NB4 (cell line): ENCODE results near the gene RCL1.
"Not testable (repeated sequence)": the region's sequence is repeated elsewhere in the genome, so short reads cannot be mapped to it uniquely, and the experiment has no call there.

Source experiments
- DNase-seq: peaks from one replicate; pipeline ENCODE4 v3.0.0; 2010; ENCODE audit warnings: low read depth
- H3K4me3 ChIP-seq: one replicate; pipeline ENCODE4 v1.5.1; 2011; ENCODE audit warnings: mild to moderate bottlenecking, low read depth, low read length, moderate library complexity
- MYC ChIP-seq: IDR thresholded peaks from 2 replicates; pipeline ENCODE4 v1.6.1; 2011; ENCODE audit warnings: low read depth, low read length
- POLR2A ChIP-seq: IDR thresholded peaks from 2 replicates; pipeline ENCODE4 v1.6.1; 2011; ENCODE audit warnings: mild to moderate bottlenecking; ENCODE audit not compliant: insufficient read length; ENCODE audit errors: extremely low read depth
- TF ChIP-seq, protein P1 (sequence below): IDR thresholded peaks from one replicate; pipeline ENCODE4 v1.5.1; 2012; ENCODE audit warnings: low read depth, low read length
- TF ChIP-seq, protein P2 (sequence below): IDR thresholded peaks from 2 replicates; pipeline ENCODE4 v1.6.1; 2011; ENCODE audit warnings: low read depth, low read length

Gene RCL1

DNA sequence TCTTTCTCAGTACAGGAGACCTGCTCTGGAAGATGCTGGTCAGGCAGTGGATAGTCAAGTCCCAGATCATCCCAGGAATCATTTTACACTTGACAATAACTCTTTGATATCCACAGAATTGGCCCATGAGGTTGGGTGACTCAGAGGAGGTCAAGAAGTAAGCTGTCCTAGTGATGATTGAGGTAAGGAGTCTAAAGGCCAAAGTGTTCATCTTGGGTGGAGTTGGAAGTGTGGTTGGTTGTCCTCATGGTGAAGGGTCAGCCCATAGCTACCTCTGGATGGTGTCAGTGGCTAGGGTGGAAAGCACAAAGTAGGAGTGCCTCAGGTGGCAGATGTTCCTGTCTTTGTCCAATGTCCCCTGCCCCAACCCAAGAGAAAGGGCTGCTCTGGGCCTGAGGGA is 24.1 kb upstream of the RCL1 start:
- TF ChIP-seq, protein P1, sequence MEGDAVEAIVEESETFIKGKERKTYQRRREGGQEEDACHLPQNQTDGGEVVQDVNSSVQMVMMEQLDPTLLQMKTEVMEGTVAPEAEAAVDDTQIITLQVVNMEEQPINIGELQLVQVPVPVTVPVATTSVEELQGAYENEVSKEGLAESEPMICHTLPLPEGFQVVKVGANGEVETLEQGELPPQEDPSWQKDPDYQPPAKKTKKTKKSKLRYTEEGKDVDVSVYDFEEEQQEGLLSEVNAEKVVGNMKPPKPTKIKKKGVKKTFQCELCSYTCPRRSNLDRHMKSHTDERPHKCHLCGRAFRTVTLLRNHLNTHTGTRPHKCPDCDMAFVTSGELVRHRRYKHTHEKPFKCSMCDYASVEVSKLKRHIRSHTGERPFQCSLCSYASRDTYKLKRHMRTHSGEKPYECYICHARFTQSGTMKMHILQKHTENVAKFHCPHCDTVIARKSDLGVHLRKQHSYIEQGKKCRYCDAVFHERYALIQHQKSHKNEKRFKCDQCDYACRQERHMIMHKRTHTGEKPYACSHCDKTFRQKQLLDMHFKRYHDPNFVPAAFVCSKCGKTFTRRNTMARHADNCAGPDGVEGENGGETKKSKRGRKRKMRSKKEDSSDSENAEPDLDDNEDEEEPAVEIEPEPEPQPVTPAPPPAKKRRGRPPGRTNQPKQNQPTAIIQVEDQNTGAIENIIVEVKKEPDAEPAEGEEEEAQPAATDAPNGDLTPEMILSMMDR: no peak
- TF ChIP-seq POLR2A (no peak), MYC (no peak)
- TF ChIP-seq, protein P2, sequence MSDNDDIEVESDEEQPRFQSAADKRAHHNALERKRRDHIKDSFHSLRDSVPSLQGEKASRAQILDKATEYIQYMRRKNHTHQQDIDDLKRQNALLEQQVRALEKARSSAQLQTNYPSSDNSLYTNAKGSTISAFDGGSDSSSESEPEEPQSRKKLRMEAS: no peak
- H3K4me3 ChIP-seq: no peak overlapping the region
- no peak for DNase-seq

DNA sequence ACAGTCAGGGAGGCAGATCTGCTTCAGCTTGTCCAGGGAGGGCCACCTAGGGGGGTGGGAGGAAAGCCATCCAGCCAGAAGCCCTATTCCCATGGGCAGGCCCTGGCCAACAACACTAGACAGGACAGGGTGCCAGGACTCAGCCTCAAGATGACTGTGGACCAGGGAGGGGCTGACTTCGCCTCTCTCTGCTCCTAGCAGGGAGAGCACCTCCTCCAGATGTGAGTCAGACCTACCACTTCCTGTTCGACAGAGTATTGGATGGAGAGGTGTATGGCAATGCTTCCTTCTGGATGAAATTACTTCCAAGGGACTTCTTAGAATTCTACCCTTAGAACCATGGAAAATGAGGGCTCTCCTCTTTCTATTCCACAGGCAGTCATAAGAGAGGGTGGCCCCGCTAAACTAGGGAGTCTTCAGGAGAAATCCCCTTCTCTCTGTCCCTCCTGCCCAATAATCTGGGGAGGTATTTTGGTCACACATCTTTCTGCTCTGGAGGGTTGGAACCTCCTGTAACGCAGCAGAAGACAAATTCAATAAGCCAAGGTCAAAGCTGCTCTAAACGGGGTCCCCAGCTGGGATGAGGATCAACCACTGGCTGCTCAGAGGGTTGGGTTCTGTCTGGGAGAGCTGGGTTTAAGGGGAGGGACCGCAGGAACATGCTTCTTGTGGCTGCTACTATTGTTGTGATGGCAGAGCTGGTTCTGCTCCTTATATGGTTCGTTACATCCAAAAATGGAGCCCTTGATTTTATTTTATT is 23.2 kb upstream of the RCL1 start:
- peak; percentile 81 for DNase-seq
- H3K4me3 ChIP-seq: no peak overlapping the region
- TF ChIP-seq POLR2A (no peak), MYC (no peak)
- TF ChIP-seq, protein P1: no peak
- TF ChIP-seq, protein P2: no peak

DNA sequence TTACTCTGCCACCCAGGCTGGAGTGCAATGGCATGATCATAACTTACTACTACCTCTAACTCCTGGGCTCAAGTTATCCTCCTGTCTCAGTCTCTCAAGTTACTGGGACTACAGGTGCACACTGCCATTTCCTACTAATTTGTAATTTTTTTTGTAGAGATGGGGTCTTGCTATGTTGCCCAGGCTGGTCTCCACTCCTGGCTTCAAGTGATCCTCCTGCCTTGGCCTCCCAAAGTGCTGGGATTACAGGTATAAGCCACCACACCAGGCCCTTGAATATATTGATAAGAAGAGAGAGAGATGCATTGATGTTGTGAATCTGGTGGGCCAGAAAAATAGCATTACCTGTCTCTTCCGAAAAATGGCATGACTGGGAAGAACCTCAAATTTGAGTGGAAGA is 21.0 kb upstream of the RCL1 start:
- H3K4me3 ChIP-seq: no peak overlapping the region
- DNase-seq: no peak
- TF ChIP-seq, protein P1: no peak
- TF ChIP-seq MYC: no peak
- no peak for TF ChIP-seq POLR2A
- TF ChIP-seq, protein P2: no peak

DNA sequence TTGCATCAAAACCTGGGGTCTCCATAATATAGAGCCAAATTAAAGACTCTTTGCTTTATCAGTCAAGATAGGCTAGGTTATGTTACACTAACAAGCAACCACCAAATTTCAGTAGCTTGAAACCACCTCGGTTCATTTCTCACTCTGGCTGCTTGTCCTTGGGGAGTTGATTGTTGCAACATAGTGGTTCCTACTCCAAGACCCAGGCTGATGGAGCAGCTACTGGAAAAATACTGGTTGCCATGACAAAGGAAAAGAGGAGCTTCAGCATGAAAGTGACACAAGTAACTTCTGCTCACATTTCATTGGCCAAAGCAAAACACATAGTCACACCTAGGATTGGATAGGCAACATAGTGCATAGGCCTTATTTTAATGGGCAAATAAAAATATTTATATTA is 18.5 kb upstream of the RCL1 start:
- DNase-seq: peak; percentile 71
- TF ChIP-seq, protein P1: no peak
- TF ChIP-seq POLR2A (no peak), MYC (no peak)
- TF ChIP-seq, protein P2: no peak

DNA sequence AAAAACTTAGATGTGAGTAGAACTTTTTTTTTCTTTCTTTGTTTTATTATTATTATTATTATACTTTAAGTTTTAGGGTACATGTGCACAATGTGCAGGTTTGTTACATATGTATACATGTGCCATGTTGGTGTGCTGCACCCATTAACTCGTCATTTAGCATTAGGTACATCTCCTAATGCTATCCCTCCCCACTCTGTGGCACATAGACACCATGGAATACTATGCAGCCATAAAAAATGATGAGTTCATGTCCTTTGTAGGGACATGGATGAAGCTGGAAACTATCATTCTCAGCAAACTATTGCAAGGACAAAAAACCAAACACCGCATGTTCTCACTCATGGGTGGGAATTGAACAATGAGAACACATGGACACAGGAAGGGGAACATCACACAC is 17.8 kb upstream of the RCL1 start:
- H3K4me3 ChIP-seq, DNase-seq: not testable (repeated sequence)

More for the DNA sequence above, 18.5 kb upstream of the RCL1 start:
- H3K4me3 ChIP-seq: no peak overlapping the region

DNA sequence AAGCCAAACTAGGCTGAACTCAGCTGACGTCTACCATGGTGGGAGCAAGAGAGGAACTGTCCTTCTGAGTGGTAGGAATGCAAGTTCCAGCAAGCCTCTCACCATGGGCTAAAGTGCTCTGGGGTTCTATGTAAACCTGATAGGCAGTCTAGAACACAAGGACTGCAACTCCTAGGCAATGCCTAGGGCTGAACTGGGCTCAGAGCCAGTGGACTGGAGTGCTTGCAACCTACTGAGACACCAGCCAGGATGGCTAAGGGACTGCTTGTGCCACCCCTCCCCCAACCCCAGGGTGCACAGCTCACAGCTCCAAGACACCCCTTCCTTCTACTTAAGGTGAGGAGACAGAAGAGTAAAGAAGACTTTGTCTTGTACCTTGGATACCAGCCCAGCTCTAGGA is 12.1 kb upstream of the RCL1 start:
- DNase-seq: no peak
- TF ChIP-seq POLR2A (no peak), MYC (no peak)
- TF ChIP-seq, protein P1: no peak
- TF ChIP-seq, protein P2: no peak
- no peak overlapping the region for H3K4me3 ChIP-seq
